Bronchial epithelial cell (primary cell): ENCODE measurements around the gene LYPD6B. TPM values are rescaled to one million over a fixed set of nuclear protein-coding genes. Genes with fewer than 3 reads are reported as not detected.
A peak's percentile ranks its signal among the peaks of the same experiment; 100 is the strongest.
"Not testable (repeated sequence)": the region's sequence is repeated elsewhere in the genome, so short reads cannot be mapped to it uniquely, and the experiment has no call there.

Experiments
- DNase-seq: peaks from one replicate; pipeline ENCODE4 v3.0.0-alpha.2; 2010; ENCODE audit warnings: low read depth
- FAIRE-seq: peaks from 2 replicates; lab custom pipeline; 2011; peaks lifted over from hg19 to GRCh38; lab: Jason Lieb, UNC
- H3K27me3 ChIP-seq: 2 replicates; pipeline ENCODE4 v1.5.1; 2011; ENCODE audit warnings: low read length; ENCODE audit not compliant: control insufficient read depth, insufficient read depth
- H3K36me3 ChIP-seq: 2 replicates; pipeline ENCODE4 v1.5.1; 2011; ENCODE audit warnings: low read length; ENCODE audit not compliant: control insufficient read depth, insufficient read depth
- H3K4me3 ChIP-seq: 2 replicates; pipeline ENCODE4 v1.5.1; 2011; ENCODE audit warnings: mild to moderate bottlenecking, low read depth, low read length, control low read depth
- CTCF ChIP-seq: IDR thresholded peaks from 2 replicates; pipeline ENCODE4 v1.5.1; 2011; ENCODE audit warnings: mild to moderate bottlenecking, moderate library complexity, low read length, control low read depth, inconsistent platforms; ENCODE audit not compliant: insufficient read depth, severe bottlenecking
- total RNA-seq: library from RNA; depleted of rRNA; stranded (reverse); fragments of >200 nt; gene quantifications from 2 replicates; pipeline ENCODE4 v1.2.1, GENCODE V29; 2014

The LYPD6B gene
- total RNA-seq, 1 donor from 2014 or later: 14.7 TPM

GRCh38 chr2:149246186-149246585, 207.7 kb downstream of the LYPD6B start:
- Histone ChIP-seq H3K36me3 (no peaks in the 10 kb centered on the region), H3K4me3 (no peak overlapping the region), H3K27me3 (no peaks in the 10 kb centered on the region)
- TF ChIP-seq CTCF: no peak
- DNase-seq: no peak
- no peak for FAIRE-seq

GRCh38 chr2:149251436-149251835, 212.9 kb downstream of the LYPD6B start:
- H3K27me3 ChIP-seq, H3K4me3 ChIP-seq, H3K36me3 ChIP-seq, DNase-seq, FAIRE-seq: not testable (repeated sequence)

GRCh38 chr2:149256877-149257276, 218.4 kb downstream of the LYPD6B start:
- H3K4me3 ChIP-seq, FAIRE-seq, H3K36me3 ChIP-seq, DNase-seq, H3K27me3 ChIP-seq: not testable (repeated sequence)

- peak; percentile 10 for DNase-seq
- peak; percentile 93 for FAIRE-seq
- no peak overlapping the region for H3K4me3 ChIP-seq
- H3K36me3 ChIP-seq: no peaks in the 10 kb centered on the region
- no peaks in the 10 kb centered on the region for H3K27me3 ChIP-seq
- no peak for TF ChIP-seq CTCF
These were observed 220.0 kb downstream of the LYPD6B start for GRCh38 chr2:149258531-149258930.

- no peak for TF ChIP-seq CTCF
- no peak for DNase-seq
- no peaks in the 10 kb centered on the region for H3K36me3 ChIP-seq
These were observed 220.6 kb downstream of the LYPD6B start for GRCh38 chr2:149259136-149259535.

GRCh38 chr2:149261692-149262091, 223.2 kb downstream of the LYPD6B start:
- FAIRE-seq (no peak), DNase-seq (no peak)
- Histone ChIP-seq H3K27me3 (no peaks in the 10 kb centered on the region), H3K4me3 (no peak overlapping the region), H3K36me3 (no peaks in the 10 kb centered on the region)
- TF ChIP-seq CTCF: no peak

More at GRCh38 chr2:149259136-149259535, 220.6 kb downstream of the LYPD6B start:
- no peaks in the 10 kb centered on the region for H3K27me3 ChIP-seq
- H3K4me3 ChIP-seq: no peak overlapping the region
- FAIRE-seq: peak; percentile 75

Other genes starting within 250 kb of the LYPD6B start
- gene KIF5C, start 163.5 kb upstream of the LYPD6B start, total RNA-seq: not detected in 2 replicates